Erythroblast (primary cell): ENCODE data around the gene PBXIP1.

ENCODE experiments used
- DNase-seq, 2 experiments: peaks; one replicate each; lab custom pipeline; 2025; lab: John Stamatoyannopoulos, UW
- GATA1 ChIP-seq: IDR thresholded peaks from 2 replicates; pipeline ENCODE4 v1.6.1; 2011; ENCODE audit warnings: low read depth, mild to moderate bottlenecking, control low read depth, low read length, moderate library complexity
- POLR2A ChIP-seq: IDR thresholded peaks from 2 replicates; pipeline ENCODE4 v1.6.1; 2011; ENCODE audit warnings: mild to moderate bottlenecking, low read length

PBXIP1 gene

DNA sequence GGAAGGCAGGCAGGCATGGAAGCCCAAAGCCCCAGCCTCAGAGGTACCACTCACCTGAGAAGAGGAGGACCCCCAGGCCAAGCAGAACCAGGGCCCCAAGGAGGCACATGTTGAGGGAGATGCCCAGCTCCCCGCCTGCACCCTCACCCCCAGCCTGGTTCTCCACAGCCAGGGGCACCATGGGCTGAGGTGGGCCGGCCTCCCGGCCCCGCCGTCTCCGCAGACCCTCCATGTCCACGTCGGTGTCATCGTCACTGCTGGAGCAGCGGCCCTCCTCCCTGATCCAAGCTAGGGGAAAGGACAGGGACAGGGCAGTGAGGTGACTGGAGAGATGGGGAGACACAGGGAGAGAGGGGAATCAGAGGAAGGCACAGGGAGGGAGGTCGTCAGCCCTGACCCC lies 7.8 kb downstream of the PBXIP1 start:
- TF ChIP-seq GATA1 (no peak), POLR2A (no peak)
- DNase-seq = no peak

DNA sequence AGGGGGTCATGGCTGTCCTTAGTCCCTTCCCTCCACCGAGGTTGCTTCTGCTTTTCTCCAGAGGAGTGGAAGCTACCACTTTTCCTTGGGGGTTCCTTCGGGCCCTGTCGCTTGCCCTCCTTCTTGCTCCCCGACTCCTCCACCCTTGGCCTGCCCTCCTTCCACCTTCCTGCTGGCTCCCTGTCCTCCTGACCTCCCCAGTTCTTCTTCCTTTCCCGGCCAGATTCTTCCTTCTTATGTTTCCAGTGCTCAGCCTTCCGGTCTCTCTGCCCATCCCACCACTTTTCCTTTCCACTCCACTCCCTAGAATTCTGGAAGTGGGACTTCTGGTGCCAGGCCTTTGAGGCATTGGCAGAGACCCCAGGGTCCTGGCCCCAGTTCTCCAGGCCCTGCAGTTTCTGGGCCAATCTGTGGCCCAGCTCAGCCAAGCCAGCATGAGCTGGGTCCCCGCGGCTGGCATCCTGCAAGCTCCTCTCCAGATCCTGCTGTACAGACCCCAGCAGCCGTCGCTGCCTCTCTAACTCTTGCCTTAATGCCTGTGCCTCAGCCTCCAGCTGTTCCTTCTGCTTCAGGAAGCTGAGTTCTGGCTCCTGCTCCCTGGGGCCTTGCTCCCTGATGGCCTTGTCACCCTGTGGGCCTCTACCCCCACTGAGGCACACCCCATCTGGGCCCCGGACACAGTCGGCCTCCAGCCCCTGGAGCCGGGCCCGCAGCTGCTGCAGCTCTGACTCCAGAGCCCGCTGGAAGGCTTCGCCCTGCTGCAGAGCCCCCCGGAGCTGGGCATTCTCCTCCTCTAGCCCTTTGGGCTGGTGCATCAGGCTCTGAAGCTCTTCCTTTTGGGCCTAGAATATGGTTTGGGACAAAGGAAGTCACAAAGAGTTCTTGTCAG lies 9.7 kb downstream of the PBXIP1 start:
- no peak for DNase-seq
- no peak for TF ChIP-seq GATA1

DNA sequence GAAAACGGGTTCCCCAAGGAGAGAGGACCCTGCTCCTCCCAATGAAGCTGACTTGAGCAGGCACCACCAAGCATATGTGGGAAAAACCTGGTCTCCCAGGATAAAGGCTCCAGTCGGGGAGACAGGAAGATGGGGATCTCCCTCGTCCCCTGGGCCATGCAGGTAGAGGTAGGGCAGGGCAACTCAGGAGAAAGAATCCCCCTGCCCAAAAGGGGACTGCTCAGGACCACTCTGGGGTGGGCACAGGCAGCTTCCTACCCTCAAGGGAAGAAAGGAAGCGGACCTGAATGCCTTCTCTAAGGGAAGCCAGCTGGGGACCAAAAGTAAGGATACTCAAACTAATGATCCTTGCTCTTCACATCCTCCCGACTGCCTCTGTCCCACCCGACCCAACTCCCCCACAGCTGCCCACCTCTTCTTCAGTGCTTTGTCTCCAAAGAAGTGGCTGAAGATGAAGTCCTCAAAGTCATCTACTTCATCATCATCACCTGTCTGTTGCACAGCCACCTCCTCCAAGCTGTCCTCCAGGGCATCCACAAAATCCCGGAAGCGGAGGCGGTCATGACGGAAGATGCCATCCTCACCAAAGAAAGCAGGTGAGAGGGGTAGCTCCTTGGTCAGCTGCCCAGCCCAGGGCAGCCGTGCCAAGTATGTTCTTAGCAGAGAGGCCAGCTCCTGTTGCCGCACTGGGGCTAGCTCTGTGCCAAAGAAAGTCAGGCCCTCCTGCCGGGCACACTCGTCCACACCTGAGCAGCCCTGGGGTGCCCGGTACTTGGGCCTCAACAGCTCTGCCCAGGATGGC lies 10.5 kb downstream of the PBXIP1 start:
- TF ChIP-seq POLR2A (no peak), GATA1 (no peak)

DNA sequence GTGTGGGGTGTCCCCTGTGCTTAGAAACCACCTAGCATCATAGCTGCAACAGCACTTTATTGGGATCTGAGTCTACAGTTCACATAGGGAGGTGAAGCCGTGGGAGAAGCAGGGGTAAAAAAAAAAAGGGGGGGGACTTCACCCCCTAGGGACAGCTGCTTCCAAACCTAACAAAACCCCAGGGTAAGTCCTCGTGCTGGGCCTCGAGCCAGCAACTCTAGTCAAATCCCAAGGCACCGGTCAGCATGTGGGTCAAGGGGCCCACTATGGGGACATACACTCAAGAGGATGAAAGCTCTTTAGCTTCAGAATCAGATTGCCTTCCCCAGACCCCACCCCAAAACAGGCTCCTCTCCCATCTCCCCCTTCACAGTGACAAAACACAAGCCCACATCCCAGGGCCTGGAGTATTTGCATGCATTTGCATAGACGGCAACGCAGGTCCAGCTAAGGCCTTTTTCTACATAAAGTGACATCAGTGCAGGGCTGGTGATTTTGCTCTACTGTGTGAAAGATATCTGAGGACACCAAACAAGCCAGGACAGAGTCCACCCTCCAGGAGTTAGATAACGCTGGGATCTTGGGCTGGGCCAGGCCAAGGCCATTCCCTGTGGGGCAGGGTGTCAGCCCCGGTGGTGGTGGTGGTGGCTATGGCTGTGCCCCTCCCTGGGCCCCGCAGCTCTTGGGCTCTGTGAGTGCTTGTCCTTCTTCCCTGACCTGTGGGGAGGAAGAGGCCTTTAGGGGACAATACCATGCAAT lies 11.3 kb downstream of the PBXIP1 start:
- TF ChIP-seq POLR2A (no peak), GATA1 (no peak)
- DNase-seq = peak; percentile 39 to 52

More for the DNA sequence above, 10.5 kb downstream of the PBXIP1 start:
- no peak for DNase-seq

DNA sequence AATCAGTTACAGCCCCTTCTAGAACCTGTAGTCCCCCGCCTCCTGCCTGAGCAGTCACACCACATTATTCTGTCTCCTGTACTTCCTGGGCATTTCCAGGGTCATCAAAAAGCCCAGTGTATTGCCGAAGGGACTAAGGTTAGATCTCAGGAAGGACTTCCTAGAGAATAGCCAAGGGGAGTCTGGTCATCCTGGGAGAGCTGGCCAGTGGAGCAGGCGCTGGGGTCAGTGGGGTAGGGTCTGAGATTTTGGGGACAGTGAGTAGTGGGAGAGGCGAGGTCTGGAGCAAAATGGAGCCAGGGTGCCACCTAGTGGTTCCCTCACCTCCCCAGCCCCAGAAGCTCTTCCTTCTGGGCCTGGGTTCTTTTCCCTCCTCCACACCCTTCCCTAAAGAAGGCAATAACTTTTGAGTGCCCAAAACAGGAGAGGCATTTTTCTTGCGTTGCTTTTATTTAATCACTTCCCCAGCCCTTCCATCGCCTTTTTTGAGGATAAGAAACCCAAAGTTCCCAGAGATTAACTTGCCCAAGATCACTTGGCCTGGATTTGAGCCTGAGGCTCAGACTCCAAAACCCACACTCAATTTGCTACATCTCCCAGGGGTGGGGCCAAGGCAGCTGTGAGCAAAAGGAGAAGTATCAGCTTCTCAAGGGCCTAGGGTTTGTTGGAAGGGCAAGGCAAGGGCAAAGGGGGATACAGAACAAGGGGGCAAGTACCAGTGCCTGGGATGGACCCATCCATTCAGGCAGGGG lies 12.1 kb downstream of the PBXIP1 start:
- peak; percentile 40 to 66 for DNase-seq
- TF ChIP-seq POLR2A (no peak), GATA1 (no peak)

DNA sequence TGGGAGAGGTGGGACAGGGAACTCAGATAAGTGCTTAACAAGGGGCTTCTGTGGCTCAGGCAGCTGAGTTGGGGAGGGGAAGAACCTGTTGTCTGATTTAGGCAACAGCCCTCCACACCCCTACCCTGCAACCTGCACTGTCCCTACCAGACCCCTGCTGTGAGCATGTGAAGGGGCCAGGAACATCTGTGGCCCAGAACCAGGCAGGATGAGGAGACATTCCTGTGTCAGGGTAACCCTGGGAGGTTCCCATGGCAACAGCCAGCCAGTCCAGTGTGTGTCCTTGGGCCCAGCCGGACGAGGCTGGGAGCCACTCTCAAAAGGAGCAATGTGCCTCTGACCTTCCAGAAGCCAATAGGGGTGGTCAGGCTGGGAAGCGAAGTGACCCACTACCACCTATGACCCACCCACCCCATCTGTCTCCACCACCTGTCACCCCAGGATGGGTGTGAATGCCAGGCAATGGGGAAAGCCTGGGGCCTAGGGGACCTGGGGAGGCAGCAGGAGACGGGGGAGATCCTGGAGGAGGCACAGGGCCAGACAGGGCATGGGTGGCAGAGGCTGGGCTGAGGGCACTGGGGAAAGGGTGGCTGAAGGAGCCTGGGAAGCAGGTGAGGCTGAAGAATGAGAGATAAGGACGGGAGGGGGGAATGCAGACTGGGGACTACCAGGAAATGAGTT lies 14.4 kb downstream of the PBXIP1 start:
- TF ChIP-seq GATA1 (no peak), POLR2A (no peak)
- DNase-seq = no peak

DNA sequence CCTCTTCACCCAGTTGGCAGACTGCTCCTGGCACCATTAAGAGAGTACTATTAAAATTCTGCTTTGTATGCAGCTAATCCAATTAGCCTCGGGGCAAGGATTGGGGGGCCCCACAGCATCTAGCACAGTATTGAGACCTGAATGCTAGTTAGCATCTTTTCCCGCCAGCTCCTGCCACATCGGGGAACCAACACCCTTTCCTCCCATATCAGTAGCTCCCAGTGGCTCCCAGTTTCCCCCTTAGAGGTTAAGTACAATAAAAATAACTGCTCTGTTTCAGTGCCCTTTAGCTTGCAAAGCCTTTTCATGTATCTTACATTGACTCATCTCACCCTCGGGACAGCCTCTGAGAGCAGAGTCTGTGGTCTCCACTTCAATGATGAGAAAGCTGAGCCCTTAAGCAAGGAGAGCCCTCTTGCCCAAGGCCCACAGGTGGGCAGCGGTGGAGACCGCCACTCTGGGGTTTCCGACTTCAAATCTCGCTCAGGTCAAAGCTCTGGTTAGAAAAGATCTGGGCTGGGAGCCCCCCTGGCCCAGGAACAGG lies 15.2 kb downstream of the PBXIP1 start:
- TF ChIP-seq GATA1 (no peak), POLR2A (no peak)
- no peak for DNase-seq

DNA sequence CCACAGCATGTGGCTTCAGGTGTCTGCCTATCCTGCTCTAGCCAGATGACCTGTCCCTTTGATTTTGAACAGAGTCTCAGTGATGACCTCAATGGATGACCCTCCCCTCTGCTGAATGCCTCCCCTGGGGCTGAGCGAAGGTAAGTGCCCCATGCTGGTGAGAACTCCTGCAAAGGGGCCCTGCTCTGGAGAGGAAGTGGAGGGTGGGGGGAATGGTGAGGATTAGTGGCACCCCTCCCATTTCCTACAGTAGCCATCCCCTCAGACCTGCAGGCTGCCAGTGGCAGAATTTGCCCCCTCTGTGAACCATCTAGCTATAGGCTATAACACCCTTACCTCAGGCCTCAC lies 15.7 kb downstream of the PBXIP1 start:
- DNase-seq = no peak
- TF ChIP-seq POLR2A (no peak), GATA1 (no peak)

DNA sequence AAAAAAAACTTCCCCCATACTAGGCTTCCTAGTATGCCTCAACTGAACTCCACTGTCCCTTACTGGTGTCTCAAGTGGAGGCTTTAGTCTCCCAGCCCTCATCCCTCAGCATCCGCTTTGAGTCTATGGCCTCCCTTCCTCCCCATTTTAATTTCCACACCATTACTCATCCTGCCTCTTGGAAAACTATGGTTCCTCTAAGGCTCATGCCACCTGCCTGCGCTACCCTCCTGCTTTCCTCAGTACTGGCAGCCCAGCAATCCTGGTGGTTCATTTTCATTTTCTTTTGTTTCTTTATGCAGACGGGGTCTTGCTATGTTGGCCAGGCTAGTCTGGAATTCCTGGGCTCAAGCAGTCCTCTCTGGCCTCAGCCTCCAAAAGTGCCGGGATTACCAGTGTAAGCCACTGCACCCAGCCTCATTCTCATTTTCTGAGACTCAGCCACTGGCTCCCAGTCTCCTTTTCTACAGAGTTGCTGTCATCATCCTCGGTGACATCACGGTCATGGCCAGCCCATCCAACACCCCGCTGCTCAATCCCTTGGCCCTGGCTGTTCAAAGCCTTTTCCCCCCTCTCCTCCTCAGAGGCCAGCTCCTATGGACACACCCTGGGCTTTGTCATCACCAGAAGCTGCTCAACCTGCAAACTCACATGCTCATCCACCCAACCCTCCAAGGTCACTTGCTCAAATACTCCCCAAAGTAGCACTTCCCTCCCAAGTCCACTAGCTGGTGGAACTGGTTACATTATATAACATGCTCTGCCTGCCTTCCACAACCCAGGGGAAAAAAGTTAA lies 17.1 kb downstream of the PBXIP1 start:
- peak; percentile 20 to 58 for DNase-seq
- TF ChIP-seq GATA1 = no peak
- no peak for TF ChIP-seq POLR2A

DNA sequence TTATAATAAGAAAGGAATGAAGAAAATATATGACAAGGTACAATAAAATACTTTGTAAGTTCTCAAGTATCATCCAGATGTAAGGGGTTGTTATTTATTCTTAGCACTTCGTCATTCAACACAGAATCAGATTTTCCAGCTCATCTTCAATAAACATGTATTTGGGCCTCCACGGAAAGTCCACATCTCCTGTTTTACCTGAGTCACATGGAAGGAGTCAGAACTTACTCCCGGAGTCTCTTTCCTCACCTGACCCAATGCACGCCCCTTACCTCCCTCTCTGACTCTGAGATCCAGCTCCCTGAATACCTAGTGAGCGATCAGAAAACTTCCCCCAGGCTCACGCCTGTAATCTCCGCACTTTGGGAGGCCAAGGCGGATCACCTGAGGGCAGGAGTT lies 17.9 kb downstream of the PBXIP1 start:
- no peak for DNase-seq
- TF ChIP-seq GATA1 (no peak), POLR2A (no peak)

DNA sequence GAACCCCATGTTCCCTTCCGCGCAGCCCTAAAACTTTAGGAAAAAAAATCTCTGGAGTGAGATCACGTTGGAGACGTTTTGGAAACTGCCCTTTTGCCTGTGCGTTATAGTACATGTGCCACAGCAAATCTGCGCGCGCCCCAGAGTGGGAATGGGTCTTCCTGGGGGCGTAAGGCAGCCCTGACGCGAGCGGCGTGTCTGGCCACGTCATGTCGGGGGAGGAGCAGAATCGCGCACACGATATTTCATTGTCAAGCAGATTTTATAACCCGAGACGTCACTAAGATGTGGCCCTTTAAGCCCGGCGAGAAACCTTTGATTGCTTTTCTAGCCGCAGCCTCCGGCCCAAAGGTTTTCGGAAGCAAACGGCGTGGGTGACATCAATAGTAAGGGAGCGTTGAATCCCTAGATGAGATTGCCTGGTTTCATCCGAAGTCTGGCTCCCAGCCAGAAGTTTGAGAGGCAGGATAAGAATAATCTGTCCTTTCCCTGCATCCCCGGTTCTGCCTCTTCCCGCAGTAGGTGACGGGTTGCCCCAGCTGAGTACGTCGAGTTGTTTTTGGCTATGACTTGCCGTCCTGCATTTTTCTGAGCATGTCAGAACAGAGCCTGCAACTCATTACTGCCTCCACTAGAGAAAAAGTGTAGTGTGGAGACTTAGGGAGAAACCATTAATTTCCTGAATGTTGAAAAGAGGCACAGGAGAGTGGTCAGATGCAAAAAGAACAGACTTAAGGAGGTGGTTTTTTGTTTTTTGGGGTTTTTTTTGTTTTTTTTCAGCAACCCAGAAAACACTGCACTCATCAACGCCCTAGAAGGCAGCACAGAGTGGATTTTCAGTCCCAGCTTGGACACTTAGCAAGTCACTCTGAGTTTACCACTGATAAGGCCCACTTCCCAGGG lies 18.6 kb downstream of the PBXIP1 start:
- TF ChIP-seq GATA1 (no peak), POLR2A (no peak)
- DNase-seq = peak; percentile 96 to 97
